WTC11 (cell line): Measurements from ENCODE around the gene ANKRD37. TPM values are rescaled to one million over a fixed set of nuclear protein-coding genes. Genes with fewer than 3 reads are reported as not detected.

Experiments
- ATAC-seq: fragments of 200-7000 bp; cut with Tn5 transposase; 2 replicates; pipeline ENCODE4 v1.10.0; 2021; ENCODE audit warnings: mild to moderate bottlenecking, moderate library complexity
- CTCF ChIA-PET: fragments of 300-600 bp; sonication (Branson Sonifier 250); formaldehyde crosslinking; loops from one replicate; lab custom pipeline; 2021; ENCODE audit warnings: antibody characterized with exemption; lab: Charles Lee
- POLR2A ChIA-PET: fragments of 350-600 bp; sonication (Branson Sonifier 250); formaldehyde crosslinking; loops from one replicate; lab custom pipeline; 2021; ENCODE audit warnings: antibody characterized with exemption; lab: Charles Lee
- DNase-seq: peaks from one replicate; pipeline ENCODE4 v3.0.0; 2021; ENCODE audit warnings: low spot score
- H3K27ac Mint-ChIP-seq: 2 replicates; pipeline ENCODE4 v1.8.0; 2021; ENCODE audit warnings: mixed read lengths
- H3K27me3 Mint-ChIP-seq: 2 replicates; pipeline ENCODE4 v1.8.0; 2021; ENCODE audit warnings: low read depth, mild to moderate bottlenecking, moderate library complexity, mixed read lengths
- H3K36me3 Mint-ChIP-seq: 2 replicates; pipeline ENCODE4 v1.8.0; 2021; ENCODE audit warnings: mixed read lengths
- H3K4me1 Mint-ChIP-seq: 2 replicates; pipeline ENCODE4 v1.8.0; 2022; ENCODE audit warnings: mixed read lengths
- H3K4me3 Mint-ChIP-seq: 2 replicates; pipeline ENCODE4 v1.8.0; 2021; ENCODE audit warnings: mild to moderate bottlenecking, moderate library complexity, mixed read lengths
- H3K9me3 Mint-ChIP-seq: 2 replicates; pipeline ENCODE4 v1.8.0; 2021; ENCODE audit warnings: mixed read lengths
- ATF2 ChIP-seq: sonication (generic); formaldehyde crosslinking; IDR thresholded peaks from 2 replicates; pipeline ENCODE4 v1.8.1; 2022; ENCODE audit warnings: low read depth, missing genetic modification reagents, borderline replicate concordance
- E2F1 ChIP-seq: sonication (generic); formaldehyde crosslinking; IDR thresholded peaks from 2 replicates; pipeline ENCODE4 v1.8.0; 2022; ENCODE audit warnings: mild to moderate bottlenecking, missing genetic modification reagents
- EMX1 ChIP-seq: fragments of 250-450 bp; sonication (Bioruptor Pico); IDR thresholded peaks from 2 replicates; pipeline ENCODE4 v1.8.0; 2021; ENCODE audit warnings: mild to moderate bottlenecking
- ESRRA ChIP-seq: sonication (generic); formaldehyde crosslinking; IDR thresholded peaks from 2 replicates; pipeline ENCODE4 v1.8.1; 2022; ENCODE audit warnings: mild to moderate bottlenecking, missing genetic modification reagents, borderline replicate concordance
- FOXJ3 ChIP-seq: sonication (generic); formaldehyde crosslinking; IDR thresholded peaks from 2 replicates; pipeline ENCODE4 v1.9.0; 2021; ENCODE audit warnings: missing genetic modification reagents, mild to moderate bottlenecking, borderline replicate concordance
- FOXP1 ChIP-seq: sonication (generic); formaldehyde crosslinking; IDR thresholded peaks from 2 replicates; pipeline ENCODE4 v1.8.0; 2022; ENCODE audit warnings: missing genetic modification reagents, mild to moderate bottlenecking, moderate library complexity, borderline replicate concordance
- FOXP4 ChIP-seq: sonication (generic); formaldehyde crosslinking; IDR thresholded peaks from 2 replicates; pipeline ENCODE4 v1.8.0; 2022; ENCODE audit warnings: mild to moderate bottlenecking, missing genetic modification reagents
- IRF2 ChIP-seq: sonication (generic); formaldehyde crosslinking; IDR thresholded peaks from 2 replicates; pipeline ENCODE4 v1.8.0; 2022; ENCODE audit warnings: low read depth, missing genetic modification reagents, borderline replicate concordance
- NFATC4 ChIP-seq: fragments of 250-450 bp; sonication (Bioruptor Pico); IDR thresholded peaks from 2 replicates; pipeline ENCODE4 v1.9.0; 2021; ENCODE audit warnings: mild to moderate bottlenecking
- NR1H2 ChIP-seq: sonication (generic); formaldehyde crosslinking; IDR thresholded peaks from 2 replicates; pipeline ENCODE4 v1.9.0; 2021; ENCODE audit warnings: mild to moderate bottlenecking, moderate library complexity, missing genetic modification reagents
- NR2C2 ChIP-seq: sonication (generic); formaldehyde crosslinking; IDR thresholded peaks from 2 replicates; pipeline ENCODE4 v1.8.0; 2022; ENCODE audit warnings: mild to moderate bottlenecking, missing genetic modification reagents
- NR3C1 ChIP-seq: sonication (generic); formaldehyde crosslinking; conservative IDR thresholded peaks from 2 replicates; pipeline ENCODE4 v1.8.1; 2023; ENCODE audit warnings: low read depth, mild to moderate bottlenecking, missing genetic modification reagents
- OVOL2 ChIP-seq: fragments of 250-450 bp; sonication (Bioruptor Pico); IDR thresholded peaks from 2 replicates; pipeline ENCODE4 v1.9.0; 2021; ENCODE audit warnings: mild to moderate bottlenecking, borderline replicate concordance
- RELA ChIP-seq: sonication (generic); formaldehyde crosslinking; IDR thresholded peaks from 2 replicates; pipeline ENCODE4 v1.8.1; 2022; ENCODE audit warnings: missing genetic modification reagents, mild to moderate bottlenecking, borderline replicate concordance
- SOX15 ChIP-seq: fragments of 250-450 bp; sonication (Bioruptor Pico); IDR thresholded peaks from 2 replicates; pipeline ENCODE4 v1.9.0; 2021; ENCODE audit warnings: mild to moderate bottlenecking
- ZBTB21 ChIP-seq: sonication (generic); formaldehyde crosslinking; IDR thresholded peaks from 2 replicates; pipeline ENCODE4 v1.8.1; 2023; ENCODE audit warnings: mild to moderate bottlenecking, missing genetic modification reagents, borderline replicate concordance
- ZNF121 ChIP-seq: sonication (generic); formaldehyde crosslinking; IDR thresholded peaks from 2 replicates; pipeline ENCODE4 v1.8.0; 2023; ENCODE audit warnings: missing genetic modification reagents
- ZNF138 ChIP-seq: sonication (generic); formaldehyde crosslinking; conservative IDR thresholded peaks from 2 replicates; pipeline ENCODE4 v1.8.1; 2022; ENCODE audit warnings: mild to moderate bottlenecking, moderate library complexity, missing genetic modification reagents
- ZNF232 ChIP-seq: sonication (generic); formaldehyde crosslinking; IDR thresholded peaks from 2 replicates; pipeline ENCODE4 v1.8.0; 2022; ENCODE audit warnings: mild to moderate bottlenecking, missing genetic modification reagents
- ZNF317 ChIP-seq: sonication (generic); formaldehyde crosslinking; IDR thresholded peaks from 2 replicates; pipeline ENCODE4 v1.8.1; 2023; ENCODE audit warnings: low read depth, mild to moderate bottlenecking, moderate library complexity, missing genetic modification reagents, borderline replicate concordance
- ZNF396 ChIP-seq: fragments of 250-450 bp; sonication (Bioruptor Pico); IDR thresholded peaks from 2 replicates; pipeline ENCODE4 v1.8.0; 2021; ENCODE audit warnings: mild to moderate bottlenecking, moderate library complexity, borderline replicate concordance
- total RNA-seq: library from RNA; stranded (reverse); gene quantifications from 3 replicates; pipeline ENCODE4 v1.2.3, GENCODE V29; 2021
- TF ChIP-seq, protein P1 (sequence below): fragments of 250-450 bp; sonication (Bioruptor Pico); IDR thresholded peaks from 2 replicates; pipeline ENCODE4 v2.1.2; 2022; ENCODE audit warnings: mild to moderate bottlenecking, moderate library complexity
- TF ChIP-seq, protein P2 (sequence below): sonication (generic); formaldehyde crosslinking; IDR thresholded peaks from 2 replicates; pipeline ENCODE4 v1.8.1; 2023; ENCODE audit warnings: mild to moderate bottlenecking, missing genetic modification reagents, borderline replicate concordance

Gene ANKRD37
- total RNA-seq, 1 experiment from 2014 or later = 3.0 TPM

GRCh38 chr4:185384930-185385331 lies 11.7 kb upstream of the ANKRD37 start (continued):
- TF ChIP-seq ZBTB21 (CRISPR knock-in tag) (no peak), NR2C2 (no peak), ZNF121 (CRISPR knock-in tag) (no peak), IRF2 (CRISPR knock-in tag) (no peak), ZNF396 (CRISPR knock-in tag) (no peak), ESRRA (CRISPR knock-in tag) (no peak)

GRCh38 chr4:185387957-185388356 lies 8.7 kb upstream of the ANKRD37 start:
- ChIA-PET CTCF (no interaction called here), POLR2A (no interaction called here)
- peaks cover 6% of the 10 kb centered on the region; the same call in 1 of the 2 replicates for H3K4me1 Mint-ChIP-seq
- DNase-seq (no peak), ATAC-seq (no peak)
- H3K27me3 Mint-ChIP-seq = no peaks in the 10 kb centered on the region
- no peak for TF ChIP-seq NR1H2
- TF ChIP-seq OVOL2 (CRISPR knock-in tag) = no peak
- TF ChIP-seq, protein P1, sequence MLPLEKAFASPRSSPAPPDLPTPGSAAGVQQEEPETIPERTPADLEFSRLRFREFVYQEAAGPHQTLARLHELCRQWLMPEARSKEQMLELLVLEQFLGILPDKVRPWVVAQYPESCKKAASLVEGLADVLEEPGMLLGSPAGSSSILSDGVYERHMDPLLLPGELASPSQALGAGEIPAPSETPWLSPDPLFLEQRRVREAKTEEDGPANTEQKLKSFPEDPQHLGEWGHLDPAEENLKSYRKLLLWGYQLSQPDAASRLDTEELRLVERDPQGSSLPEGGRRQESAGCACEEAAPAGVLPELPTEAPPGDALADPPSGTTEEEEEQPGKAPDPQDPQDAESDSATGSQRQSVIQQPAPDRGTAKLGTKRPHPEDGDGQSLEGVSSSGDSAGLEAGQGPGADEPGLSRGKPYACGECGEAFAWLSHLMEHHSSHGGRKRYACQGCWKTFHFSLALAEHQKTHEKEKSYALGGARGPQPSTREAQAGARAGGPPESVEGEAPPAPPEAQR = no peak
- H3K27ac Mint-ChIP-seq = no peak overlapping the region
- H3K4me3 Mint-ChIP-seq = no peak overlapping the region
- H3K36me3 Mint-ChIP-seq = 0 out of 2 replicates have a peak, but pooled peaks cover 3% of the 10 kb centered on the region
- H3K9me3 Mint-ChIP-seq = peaks cover 12% of the 10 kb centered on the region

GRCh38 chr4:185390941-185391340 lies 5.7 kb upstream of the ANKRD37 start:
- ChIA-PET POLR2A (no interaction called here), CTCF (no interaction called here)
- Mint-ChIP-seq H3K27me3 (no peaks in the 10 kb centered on the region), H3K4me3 (no peak overlapping the region), H3K36me3 (0 out of 2 replicates have a peak, but pooled peaks cover 3% of the 10 kb centered on the region), H3K27ac (no peak overlapping the region), H3K9me3 (peaks cover 9% of the 10 kb centered on the region), H3K4me1 (peaks cover 13% of the 10 kb centered on the region)
- DNase-seq = no peak
- no peak for ATAC-seq
- TF ChIP-seq ZNF232 (no peak), ZNF317 (CRISPR knock-in tag) (no peak), E2F1 (no peak), FOXP4 (CRISPR knock-in tag) (no peak), ATF2 (no peak), ZNF138 (CRISPR knock-in tag) (no peak), FOXJ3 (CRISPR knock-in tag) (no peak), IRF2 (CRISPR knock-in tag) (no peak), NFATC4 (no peak), SOX15 (CRISPR knock-in tag) (no peak), NR3C1 (no peak), RELA (CRISPR knock-in tag) (no peak), FOXP1 (CRISPR knock-in tag) (no peak), EMX1 (CRISPR knock-in tag) (no peak)
- TF ChIP-seq, protein P2, sequence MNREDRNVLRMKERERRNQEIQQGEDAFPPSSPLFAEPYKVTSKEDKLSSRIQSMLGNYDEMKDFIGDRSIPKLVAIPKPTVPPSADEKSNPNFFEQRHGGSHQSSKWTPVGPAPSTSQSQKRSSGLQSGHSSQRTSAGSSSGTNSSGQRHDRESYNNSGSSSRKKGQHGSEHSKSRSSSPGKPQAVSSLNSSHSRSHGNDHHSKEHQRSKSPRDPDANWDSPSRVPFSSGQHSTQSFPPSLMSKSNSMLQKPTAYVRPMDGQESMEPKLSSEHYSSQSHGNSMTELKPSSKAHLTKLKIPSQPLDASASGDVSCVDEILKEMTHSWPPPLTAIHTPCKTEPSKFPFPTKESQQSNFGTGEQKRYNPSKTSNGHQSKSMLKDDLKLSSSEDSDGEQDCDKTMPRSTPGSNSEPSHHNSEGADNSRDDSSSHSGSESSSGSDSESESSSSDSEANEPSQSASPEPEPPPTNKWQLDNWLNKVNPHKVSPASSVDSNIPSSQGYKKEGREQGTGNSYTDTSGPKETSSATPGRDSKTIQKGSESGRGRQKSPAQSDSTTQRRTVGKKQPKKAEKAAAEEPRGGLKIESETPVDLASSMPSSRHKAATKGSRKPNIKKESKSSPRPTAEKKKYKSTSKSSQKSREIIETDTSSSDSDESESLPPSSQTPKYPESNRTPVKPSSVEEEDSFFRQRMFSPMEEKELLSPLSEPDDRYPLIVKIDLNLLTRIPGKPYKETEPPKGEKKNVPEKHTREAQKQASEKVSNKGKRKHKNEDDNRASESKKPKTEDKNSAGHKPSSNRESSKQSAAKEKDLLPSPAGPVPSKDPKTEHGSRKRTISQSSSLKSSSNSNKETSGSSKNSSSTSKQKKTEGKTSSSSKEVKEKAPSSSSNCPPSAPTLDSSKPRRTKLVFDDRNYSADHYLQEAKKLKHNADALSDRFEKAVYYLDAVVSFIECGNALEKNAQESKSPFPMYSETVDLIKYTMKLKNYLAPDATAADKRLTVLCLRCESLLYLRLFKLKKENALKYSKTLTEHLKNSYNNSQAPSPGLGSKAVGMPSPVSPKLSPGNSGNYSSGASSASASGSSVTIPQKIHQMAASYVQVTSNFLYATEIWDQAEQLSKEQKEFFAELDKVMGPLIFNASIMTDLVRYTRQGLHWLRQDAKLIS (CRISPR knock-in tag) = no peak
- TF ChIP-seq, protein P1 = no peak
